Measurements from ENCODE around the gene SPEF2.

Gene SPEF2, protein sequence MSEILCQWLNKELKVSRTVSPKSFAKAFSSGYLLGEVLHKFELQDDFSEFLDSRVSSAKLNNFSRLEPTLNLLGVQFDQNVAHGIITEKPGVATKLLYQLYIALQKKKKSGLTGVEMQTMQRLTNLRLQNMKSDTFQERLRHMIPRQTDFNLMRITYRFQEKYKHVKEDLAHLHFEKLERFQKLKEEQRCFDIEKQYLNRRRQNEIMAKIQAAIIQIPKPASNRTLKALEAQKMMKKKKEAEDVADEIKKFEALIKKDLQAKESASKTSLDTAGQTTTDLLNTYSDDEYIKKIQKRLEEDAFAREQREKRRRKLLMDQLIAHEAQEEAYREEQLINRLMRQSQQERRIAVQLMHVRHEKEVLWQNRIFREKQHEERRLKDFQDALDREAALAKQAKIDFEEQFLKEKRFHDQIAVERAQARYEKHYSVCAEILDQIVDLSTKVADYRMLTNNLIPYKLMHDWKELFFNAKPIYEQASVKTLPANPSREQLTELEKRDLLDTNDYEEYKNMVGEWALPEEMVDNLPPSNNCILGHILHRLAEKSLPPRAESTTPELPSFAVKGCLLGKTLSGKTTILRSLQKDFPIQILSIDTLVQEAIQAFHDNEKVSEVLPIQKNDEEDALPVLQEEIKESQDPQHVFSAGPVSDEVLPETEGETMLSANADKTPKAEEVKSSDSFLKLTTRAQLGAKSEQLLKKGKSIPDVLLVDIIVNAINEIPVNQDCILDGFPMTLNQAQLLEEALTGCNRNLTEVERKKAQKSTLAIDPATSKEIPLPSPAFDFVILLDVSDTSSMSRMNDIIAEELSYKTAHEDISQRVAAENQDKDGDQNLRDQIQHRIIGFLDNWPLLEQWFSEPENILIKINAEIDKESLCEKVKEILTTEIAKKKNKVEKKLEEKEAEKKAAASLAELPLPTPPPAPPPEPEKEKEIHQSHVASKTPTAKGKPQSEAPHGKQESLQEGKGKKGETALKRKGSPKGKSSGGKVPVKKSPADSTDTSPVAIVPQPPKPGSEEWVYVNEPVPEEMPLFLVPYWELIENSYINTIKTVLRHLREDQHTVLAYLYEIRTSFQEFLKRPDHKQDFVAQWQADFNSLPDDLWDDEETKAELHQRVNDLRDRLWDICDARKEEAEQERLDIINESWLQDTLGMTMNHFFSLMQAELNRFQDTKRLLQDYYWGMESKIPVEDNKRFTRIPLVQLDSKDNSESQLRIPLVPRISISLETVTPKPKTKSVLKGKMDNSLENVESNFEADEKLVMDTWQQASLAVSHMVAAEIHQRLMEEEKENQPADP (N-terminal part only)

DNA sequence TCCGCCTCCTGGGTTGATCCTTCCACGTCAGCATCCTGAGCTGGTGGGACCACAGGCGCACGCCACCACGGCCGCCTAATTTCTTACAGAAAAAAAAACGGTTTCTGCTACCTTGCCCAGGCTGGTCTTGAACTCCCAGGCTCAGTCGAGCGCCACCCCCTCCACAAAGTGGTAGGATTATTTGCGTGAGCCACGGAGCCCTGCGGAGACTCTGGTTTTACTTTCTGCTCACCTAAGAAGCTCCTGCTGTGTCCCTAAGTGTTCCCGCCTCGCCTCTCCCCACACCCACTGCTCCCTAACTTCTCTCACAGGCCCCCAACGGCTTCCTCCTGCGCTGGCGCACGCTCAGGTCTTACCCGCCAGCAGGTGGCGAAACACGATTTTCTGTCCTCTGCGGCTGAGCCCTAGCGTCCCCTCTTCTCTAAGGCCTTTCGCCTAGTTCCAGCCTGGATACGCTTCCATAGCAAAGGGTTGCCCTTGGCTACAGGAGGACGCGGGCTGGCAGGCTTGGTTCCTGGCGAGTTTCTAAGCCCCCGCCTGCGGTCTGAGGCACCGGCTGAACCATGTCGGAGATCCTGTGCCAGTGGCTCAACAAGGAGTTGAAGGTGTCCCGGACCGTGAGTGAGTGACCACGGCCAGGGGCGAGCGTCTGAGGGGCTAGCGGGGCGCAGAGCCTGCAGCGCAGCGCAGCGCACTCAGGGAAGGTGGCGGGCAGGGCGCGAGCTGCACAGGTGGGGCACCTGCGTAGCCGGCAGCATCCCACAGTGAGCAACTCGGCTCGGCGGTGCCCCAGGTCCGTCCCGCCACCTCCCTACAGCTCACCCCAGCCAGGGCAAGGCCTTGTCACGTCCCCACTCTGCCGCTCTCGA is at the start of gene SPEF2:
SPEF2 (plus strand) TSS at position 429 of the 869 bp plus-strand sequence; CDS start at position 564, 135 bp downstream.
- DNase-seq (ENCODE audit: low read depth in 2 of 2), result peak; percentile 71 to 73

DNA sequence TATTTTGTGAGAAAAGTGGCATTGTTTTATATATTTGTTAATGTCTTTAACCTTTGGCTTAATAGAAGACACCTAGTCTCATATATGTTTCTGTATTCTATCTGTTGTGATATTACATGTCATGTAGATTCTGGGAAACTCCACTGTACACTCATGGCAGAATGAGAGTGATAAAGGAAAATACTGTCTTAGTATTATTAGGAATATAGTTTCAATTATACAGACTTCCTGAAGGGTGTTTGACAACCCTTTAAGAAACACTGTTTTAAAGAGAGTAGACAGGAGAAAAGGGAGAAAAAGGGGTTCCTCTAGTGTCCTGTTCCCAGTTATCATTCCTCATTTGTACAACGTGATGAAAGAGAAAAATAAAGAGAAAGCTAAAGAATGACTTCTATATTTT is 42.1 kb upstream of the SPEF2 start:
- no peak for DNase-seq (ENCODE audit: low read depth in 2 of 2)

DNA sequence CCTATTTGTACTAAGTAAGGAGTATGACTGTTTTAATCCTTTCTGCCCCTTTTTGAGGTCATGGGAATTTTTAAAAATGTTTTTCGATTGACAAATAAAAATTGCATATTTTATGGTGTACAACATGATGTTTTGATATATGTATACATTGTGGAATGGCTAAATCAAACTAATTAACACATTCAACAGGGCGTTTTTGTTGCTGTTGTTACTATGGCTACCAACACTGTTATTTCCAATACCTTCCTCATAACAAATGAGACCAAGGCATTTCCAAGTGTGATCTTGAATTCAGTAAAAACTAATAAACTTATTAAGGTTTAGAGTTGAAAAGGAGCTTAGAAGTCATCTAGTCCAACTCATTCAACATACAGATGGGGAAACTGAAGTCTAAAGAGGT is 30.2 kb upstream of the SPEF2 start:
- no peak for DNase-seq (ENCODE audit: low read depth in 2 of 2)

DNA sequence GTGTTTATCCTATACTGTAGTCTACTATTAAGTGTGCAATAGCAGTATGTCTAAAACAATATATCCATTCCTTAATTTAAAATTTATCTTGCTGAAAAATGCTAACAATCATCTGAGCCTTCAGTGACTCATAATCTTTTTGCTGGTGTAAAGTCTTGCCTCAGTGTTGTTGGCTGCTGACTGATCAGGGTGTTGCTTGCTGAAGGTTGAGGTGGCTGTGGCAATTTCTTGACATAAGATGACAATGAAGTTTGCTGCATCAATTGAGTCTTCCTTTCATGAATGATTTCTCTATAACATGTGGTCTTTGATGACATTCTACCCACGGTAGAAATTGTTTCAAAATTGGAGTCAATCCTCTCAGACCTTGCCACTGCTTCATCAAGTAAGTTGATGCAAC is 24.3 kb upstream of the SPEF2 start:
- no peak for DNase-seq (ENCODE audit: low read depth in 2 of 2)

DNA sequence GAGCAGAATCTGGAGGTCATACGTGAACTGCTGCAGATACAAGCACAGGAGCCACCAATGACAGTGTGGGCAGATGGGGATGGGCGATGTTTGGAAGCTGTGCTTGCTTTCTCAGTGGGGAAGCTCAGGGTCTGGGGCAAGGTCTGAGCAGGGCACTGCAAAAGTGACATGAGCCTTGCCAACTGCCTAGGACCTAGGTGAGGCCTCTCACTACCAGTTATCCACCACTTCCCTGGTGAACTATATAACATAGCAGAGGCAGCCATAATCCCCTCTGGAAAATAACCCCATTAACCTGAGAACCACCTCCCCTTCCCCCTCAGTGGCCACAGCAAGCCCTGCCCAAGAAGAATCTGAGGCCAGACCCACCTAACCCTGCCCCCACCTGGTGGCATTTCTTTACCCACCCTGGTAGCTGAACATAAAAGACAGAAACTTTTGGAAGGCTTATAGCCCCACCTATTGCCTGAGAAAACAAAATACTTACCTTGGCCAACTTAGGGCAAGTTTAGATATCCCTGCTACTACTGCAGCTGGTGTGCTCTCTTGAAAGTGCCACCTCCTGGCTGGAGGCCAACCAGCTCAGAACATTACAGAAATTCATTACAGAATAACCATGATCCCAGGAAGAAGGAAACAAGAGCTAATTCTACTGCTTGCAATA is 18.8 kb upstream of the SPEF2 start:
- no peak for DNase-seq (ENCODE audit: low read depth in 2 of 2)

DNA sequence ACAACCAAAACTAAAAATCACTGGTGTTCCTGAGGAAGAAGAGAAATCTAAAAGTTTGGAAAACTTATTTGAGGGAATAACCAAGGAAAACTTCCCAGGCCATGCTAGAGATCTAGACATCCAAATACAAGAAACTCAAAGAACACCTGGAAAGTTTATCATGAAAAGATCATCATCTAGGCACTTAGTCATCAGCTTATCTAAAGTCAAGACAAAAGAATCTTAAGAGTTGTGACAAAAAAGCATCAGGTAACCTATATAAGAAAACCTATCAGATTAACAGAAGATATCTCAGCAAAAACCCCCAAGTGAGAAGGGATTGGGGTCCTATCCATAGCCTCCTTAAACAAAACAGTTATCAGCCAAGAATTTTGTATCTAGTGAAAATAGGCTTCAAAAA is 17.1 kb upstream of the SPEF2 start:
- DNase-seq (ENCODE audit: low read depth in 2 of 2), result no peak

DNA sequence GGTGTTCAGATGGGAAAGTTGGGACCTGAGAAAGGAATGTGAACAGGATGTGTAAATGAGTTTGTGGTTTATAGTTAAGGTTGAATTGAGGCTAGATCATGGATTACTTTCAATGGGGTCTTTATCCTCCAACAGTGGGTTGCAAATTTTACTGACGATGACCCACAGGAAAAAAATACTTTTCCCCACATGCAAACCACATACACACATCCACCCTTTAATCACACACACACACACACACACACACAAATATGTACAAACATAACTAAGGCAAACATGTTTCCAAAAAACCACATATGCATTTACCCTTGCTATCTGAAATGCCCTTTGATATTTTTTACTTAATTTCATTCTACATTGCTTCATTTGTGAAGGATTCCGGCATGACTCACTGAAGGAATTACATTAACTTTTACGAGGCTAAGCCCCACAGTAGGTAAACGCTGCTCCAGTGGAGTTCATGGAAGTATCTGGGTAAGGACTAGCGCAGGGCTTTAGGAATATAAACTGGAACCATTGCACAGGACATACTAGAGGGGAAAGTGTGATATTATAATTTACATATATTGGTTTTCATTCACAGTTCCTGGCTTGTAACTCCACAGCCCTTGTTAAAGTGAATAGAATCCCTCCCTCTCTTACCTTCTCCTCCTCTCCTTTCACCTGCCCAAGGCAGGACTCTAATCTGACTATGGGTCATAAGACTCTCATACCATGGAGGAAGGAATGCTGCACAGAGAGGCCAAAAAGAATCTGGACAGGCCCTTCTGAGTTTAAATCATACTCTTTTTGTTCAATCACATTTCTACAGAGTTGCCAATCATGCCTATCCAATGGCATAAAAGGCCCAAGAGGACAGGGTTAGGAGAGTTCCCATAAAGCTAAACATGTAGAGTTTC is 8.5 kb upstream of the SPEF2 start:
- DNase-seq (ENCODE audit: low read depth in 2 of 2), result no peak

DNA sequence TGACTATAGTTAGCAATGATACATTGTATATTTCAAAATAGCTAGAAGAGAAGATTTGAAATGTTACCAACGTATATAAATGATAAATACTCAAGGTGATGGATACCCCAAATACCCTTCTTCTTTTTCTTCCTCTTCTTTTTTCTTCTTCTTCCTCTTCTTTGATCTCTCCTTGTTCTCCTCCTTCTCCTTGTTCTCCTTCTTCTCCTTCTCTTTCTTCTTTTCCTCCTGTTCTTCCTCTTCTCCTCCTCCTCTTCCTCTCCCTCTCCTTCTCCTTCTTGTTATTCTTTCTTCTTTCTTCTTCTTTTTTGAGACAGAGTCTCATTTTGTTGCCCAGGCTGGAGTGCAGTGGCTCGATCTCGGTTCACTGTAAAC is 616 bp upstream of the SPEF2 start:
- no peak for DNase-seq (ENCODE audit: low read depth in 2 of 2)

DNA sequence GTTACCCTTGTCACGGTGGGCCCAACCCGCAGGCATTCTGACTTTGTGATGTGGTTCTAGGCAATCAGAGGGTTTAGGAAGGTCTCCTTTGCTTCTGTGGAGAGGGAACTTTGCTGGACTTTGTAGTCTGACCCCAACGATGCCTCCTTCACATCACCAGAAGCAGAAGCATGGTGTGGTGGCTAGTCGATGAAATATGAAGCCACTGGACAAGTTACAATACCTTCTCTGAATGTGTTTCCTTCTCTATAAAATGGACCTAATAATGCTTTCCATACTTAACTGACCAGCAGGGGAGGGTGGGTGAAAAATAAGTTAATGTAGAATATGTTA is 607 bp downstream of the SPEF2 start:
- no peak for DNase-seq (ENCODE audit: low read depth in 2 of 2)

DNA sequence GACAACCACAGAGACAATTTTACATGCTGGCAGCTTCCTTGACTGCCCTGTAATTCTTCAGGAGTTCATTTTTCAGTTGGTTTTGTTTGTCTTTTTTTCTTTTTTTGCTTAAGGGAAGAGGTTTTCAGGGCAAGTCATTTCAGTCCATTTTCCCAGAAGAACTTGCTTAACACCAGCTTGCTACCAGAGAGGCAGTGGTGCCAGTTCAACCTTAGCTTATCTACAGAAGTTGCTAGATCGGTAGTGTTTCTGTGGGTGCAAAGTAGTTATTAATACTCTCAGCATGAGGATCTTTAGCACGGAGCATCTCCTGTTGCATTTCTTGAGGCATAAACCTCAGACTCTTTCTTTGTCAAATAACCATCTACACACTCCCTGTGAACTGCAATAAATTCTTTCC is 1.1 kb downstream of the SPEF2 start:
- no peak for DNase-seq (ENCODE audit: low read depth in 2 of 2)

DNA sequence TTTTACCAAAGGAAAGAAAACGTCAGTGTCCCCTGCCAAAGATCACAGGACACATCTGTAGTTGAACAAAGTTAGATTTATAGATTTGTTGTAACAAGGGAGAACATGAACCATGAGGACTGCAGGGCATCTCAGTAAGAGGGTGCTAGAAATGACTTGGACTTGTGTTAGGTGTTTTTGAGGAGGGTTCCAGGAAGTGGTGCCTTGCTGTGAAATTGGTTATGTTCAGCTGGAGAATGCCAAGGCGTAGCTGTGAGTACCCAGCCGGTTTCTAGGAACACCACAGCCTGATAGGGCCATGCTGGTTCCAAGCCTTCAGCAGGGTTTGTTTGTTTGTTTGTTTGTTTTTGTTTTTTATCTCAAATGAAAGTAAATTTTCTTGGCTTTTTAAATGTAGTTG is 5.3 kb downstream of the SPEF2 start:
- no peak for DNase-seq (ENCODE audit: low read depth in 2 of 2)

DNA sequence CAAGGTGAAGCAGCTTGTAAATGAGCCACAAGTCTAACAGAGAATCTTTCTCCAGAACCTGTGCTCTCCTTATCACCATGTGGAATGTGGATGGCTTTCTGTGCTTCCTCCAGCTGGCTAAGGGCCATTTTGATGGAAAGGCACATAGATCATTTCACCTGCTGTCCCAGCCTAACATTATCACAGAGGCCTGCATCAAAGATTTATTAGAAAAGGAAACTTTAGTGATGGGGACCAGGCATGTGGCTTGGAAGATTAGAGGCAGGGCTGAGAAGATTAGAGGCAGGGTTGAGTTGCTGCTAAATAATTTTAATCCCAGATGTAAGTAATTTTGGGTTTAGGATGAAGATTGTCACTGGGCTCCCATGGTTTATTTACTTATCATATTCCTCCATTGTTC is 6.3 kb downstream of the SPEF2 start:
- DNase-seq (ENCODE audit: low read depth in 2 of 2), result no peak

DNA sequence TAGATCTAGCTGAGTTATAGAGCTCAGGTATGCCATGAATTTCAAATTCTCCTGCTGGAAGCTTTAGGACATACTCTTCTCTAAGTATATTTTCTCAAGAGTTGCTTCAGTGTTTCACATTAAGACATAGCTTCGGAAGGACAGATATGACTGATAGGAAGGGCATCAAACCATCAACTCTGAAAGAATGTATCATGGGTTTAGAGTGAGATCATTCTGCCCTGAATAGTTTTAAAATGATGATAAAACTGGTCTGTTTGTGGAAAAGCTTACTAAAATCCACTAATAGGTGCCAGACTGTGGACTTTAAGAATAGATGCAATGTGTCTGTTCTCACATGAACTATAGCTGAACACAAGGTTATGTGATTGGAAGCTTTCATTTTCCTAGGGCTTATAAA is 8.4 kb downstream of the SPEF2 start:
- DNase-seq (ENCODE audit: low read depth in 2 of 2), result no peak

DNA sequence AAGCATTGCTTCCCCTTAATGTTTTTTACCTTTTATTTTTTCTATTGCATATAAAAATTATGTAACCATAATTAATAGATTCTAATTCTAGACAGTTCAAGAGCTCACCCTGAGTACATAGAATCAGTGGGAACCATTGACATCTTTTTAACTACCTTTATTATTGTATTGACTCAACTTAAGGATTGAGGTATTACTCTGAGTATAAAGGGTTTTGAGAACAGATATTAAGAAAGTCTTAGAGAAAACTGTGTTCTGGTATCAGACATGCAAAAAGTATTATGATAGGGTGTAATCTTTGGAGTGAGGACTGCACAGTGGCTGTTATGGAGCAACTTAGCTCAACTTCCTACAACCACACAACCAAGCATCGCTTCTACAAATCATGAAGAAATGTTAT is 8.9 kb downstream of the SPEF2 start:
- no peak for DNase-seq (ENCODE audit: low read depth in 2 of 2)

DNA sequence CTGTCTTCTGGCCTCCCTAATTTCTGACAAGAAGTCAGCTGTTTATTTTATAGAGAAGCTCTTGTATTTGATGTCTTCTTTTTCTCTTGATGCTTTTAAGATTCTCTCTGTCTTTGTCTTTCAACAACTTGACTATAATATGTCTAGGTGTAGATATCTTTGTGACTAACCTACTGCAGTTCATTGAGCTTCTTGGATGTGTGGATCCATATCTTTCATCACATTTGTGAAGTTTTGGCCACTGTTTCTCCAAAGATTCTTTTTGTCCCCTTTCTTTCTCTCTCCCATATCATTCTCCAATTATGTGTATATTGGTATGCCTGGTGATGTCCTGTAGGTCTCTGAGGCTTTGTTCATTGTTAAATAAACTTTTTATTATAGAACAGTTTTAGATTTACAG is 16.7 kb downstream of the SPEF2 start:
- DNase-seq (ENCODE audit: low read depth in 2 of 2), result no peak

DNA sequence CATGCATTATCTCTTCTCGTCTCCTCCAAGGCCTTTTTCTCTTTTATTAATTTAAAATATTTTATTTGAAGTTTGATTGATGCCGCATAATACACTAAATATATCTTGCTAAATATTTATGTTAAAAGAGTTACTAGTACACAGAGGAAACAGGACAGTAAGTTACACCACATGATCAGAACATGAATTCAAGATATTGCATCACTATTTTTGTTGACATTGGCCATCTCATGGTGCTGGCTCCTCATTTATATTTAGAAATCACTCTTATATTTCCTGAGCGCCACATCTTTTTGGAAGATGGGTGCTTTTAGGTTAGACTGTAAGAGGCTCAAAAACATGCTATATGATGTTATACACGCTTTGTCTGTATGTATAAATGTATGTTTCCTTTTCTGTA is 23.0 kb downstream of the SPEF2 start:
- no peak for DNase-seq (ENCODE audit: low read depth in 2 of 2)

DNA sequence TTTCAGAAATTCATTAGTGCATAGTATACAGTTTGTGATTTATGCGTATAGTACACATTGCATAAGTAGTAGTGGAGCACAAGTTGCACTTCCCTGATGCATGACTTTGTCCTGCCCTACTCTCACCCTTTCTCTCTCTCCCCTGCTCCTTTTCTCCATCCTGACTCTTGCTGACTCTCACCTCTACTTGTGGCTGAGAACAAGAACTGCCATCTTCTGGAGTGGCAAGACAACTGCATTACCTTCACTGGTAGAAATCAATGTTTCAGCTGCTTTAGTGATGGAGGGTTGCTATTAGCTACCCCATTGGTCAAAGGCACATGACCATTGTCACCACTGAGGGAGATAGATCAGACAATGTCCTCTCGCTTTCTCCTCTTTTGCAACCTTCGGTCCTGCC is 26.9 kb downstream of the SPEF2 start:
- DNase-seq (ENCODE audit: low read depth in 2 of 2), result no peak

DNA sequence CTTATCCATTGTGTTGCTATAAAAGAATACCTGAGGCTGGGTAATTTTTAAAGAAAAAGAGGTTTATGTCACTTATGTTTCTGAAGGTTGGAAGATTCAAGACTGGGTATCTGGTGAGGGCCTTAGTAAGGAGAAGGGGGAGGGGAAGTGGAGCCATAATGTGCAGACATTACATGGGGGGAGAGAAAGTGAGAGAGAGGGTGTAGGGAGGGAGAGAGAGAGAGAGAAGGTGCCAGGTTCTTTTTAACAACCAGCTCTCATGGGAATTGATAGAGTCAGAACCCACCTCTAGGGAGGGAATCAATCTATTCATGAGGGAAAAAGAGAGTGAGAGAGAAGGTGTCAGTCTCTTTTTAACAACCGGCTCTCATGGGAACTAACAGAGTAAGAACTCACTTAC is 29.5 kb downstream of the SPEF2 start:
- DNase-seq (ENCODE audit: low read depth in 2 of 2), result no peak

DNA sequence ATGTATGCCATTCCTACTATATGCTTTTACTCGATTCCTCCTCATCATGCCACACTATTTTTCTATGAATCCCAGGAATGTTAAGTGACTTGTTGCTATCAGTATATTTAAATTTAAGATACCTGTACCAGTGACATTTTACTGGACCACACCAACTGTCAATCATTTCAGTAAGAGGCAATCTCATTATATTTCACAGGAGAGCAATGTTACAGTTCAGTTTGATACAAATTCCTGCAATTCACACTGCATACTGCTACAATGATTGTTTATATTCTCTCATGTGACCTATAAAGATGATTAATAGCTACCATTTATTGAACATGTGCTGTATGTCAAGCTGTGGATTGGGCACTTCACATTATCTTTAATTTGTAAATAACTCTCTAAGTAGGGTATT is 30.0 kb downstream of the SPEF2 start:
- no peak for DNase-seq (ENCODE audit: low read depth in 2 of 2)

All from stimulated activated CD4-positive, alpha-beta T cell treated with anti-CD3 and anti-CD28 coated beads, Interleukin-15, amount 100 ng/mL, for 48 hours (primary cell).